IPS-NIHi11 (cell line): Measurements from ENCODE around the gene TPD52L2.

ENCODE experiments used
- DNase-seq: peaks from one replicate; pipeline ENCODE4 v3.0.0; 2012; ENCODE audit warnings: mixed read lengths, low spot score

The TPD52L2 gene

DNA sequence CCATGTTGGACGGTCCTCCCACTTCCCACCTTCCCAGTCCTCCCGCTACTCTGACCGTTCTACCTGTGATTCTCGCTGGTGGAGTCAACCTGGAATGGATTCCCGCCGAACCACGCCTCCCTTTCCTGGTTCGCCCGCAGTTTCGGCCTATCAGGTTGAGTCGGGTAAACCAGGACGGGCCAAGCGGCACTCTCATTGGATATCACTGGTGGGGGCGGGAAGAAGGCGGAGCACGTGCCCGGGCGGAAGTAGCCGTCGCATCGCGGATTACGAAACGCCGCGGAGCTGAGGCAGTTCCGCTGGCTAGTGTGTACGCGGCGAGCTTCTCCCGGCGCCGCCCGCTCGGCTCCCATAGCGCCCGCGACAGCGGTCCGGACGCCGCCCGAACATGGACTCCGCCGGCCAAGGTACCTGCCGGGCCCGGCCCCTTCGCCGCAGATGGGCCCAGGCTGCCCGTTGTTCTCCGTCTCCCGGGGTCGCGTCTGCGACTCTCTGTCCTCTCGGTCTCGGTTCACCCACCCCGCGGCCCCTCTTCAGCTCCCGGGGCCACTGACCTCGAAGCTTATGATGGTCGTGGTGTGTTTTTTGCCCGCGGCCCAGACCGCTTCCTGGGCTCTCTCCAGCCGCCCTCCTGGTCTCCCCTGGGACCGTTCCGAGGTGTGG, at the start of gene TPD52L2:
TSS of gene TPD52L2 (plus strand) at position 293 of the 663 bp plus-strand sequence. CDS start at position 389, 96 bp downstream.
- peak; percentile 97 for DNase-seq

DNA sequence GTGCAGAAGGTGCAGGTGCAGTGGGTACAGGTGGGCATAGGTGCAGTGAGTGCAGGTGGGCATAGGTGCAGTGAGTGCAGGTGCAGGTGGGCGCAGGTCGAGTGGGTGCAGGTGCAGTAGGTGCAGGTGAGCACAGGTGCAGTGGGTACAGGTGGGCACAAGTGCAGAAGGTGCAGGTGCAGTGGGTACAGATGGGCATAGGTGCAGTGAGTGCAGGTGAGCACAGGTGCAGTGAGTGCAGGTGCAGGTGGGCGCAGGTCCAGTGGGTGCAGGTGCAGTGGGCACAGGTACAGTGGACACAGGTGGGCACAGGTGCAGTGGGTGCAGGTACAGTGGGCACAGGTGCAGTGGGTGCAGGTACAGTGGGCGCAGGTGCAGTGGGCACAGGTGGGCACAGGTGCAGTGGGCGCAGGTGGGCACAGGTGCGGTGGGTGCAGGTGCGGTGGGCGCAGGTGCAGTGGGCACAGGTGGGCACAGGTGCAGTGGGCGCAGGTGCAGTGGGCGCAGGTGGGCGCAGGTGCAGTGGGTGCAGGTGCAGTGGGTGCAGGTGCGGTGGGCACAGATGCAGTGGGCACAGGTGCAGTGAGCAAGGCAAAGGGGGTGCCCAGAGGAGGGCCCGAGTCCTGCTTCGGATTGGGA, 49.3 kb upstream of the TPD52L2 start:
- DNase-seq: no peak

DNA sequence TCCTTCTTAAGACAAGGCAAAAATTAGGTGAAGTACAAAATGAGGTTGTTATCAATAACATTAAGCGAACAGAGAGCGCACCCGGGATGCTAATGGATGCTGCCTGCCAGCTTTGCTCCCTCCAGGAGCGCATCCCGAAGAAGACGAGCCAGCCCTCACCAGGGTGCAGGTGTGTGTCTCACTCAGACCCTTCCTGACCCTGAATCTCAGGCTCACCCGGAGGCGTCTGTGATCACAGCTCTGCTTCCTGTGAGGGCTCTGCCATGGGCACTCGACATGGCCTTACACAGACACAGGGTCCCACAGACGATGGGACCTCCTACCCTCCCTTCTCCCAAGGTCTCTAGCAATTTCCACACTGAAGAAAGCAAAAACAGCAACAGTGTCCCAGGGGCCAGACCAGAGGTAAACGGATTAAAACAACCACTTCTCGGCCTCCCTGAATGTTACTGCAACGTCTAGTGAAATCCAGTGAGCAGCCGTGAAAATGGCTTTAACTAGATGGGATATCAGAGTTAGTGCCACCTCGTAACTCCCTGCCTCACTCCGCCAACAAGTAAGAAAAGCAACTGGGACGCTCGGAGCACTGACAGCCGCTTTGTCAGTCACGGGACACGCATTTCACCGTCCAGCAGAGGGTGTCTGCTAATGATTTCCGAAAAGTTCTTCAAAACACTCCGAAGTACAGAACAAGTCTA, 45.7 kb upstream of the TPD52L2 start:
- no peak for DNase-seq

DNA sequence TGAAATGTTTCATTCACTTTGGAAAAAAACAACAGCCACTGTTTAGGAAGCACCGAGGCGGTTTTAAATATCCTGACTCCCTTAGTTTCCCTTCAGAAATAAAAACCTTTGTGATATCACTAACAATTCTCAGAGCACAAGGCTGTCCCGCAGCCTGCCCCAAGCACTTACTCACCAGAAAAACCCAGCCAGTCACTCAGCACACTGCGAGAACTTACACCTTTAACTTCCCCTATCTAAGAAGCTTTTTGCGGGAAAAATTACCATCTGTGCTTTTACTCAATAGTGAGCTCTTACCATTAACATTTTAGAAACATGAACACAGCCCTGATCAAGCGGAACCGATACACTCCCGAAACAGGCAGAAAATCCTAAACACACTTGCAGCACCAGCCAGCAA, 43.3 kb upstream of the TPD52L2 start:
- DNase-seq: no peak

DNA sequence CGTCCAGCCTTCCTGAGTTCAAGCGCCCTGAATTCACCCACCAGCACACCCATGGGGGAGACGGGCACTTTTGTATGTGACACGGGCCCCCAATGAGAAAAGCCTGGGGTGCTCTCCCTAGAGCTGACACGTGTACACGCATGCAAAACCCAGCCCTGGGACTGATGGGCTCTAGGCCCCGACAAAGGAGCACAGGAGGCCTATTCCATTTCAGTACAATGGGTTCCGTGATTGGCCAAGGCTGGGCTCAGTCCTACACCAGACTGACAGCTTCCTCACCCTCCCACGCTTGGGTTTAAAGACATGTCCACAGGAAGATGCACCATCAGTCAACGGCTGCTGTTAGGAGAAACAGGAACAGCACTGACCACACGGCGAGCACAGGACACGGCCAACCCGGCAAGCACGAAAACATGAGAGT, 42.8 kb upstream of the TPD52L2 start:
- DNase-seq: no peak

DNA sequence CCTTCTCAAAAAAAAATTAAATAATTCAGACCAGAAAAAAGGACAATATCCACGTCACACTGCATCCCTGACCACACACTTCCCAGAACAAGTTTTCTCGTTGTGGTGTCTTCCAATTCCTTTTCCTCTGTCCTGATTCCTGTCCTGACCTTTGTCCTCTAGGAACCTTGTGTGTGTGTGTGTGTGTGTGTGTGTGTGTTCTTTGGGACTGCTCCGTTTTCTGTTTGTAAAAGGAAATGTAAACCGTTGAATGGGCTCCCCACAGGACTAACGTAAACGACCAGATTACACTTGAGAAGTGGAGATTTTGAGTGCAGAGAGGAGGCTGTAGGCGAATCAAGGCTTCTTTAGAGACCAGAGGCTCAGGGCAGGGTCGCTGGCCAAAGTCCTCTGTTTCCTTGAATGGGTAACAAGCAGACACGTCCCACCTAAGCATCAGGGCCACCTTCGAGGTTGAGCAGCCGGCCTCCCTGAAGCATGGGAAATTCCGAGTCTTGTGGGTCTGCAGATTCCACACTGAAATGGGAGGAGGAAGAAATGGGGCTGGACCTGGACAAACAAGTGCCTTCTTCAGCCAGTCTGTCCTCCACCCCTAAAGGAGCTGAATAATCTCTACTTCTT, 41.3 kb upstream of the TPD52L2 start:
- no peak for DNase-seq

DNA sequence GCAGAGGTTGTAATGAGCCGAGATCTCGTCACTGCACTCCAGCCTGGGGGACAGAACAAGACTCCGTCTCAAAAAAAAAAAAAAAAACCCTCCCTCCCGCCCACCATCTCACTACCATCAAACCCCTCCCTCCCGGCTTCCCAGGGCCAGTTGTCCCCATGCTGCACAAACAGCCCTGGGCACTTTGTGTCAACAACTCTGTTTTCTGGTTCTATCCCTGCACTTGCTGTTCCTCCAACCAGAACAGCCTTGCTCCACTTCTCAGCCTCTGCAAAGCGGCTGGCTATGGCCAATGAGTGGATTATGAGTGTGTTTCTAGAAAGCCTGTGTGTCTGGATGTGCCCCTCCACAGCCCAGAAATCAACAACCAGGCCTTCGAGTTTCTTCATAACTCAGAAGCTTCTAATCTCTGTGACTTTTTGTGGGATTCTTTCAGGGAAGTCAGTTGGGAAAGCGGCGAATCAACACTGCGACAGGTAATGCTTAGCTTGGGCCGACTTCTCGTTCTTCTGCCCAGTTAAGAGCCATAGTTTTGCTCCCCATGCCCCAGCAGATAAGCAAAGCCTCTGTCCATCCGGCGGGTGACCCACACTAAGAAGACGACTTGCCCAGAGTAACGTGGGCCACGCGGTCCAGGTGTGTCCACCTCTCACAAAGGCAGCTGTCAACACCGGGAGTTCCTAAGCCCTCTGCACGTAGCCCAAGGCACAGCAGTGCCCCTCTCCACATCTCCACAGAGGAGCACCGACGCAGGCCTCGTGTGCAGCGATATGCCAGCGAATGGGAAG, 39.5 kb upstream of the TPD52L2 start:
- DNase-seq: no peak

DNA sequence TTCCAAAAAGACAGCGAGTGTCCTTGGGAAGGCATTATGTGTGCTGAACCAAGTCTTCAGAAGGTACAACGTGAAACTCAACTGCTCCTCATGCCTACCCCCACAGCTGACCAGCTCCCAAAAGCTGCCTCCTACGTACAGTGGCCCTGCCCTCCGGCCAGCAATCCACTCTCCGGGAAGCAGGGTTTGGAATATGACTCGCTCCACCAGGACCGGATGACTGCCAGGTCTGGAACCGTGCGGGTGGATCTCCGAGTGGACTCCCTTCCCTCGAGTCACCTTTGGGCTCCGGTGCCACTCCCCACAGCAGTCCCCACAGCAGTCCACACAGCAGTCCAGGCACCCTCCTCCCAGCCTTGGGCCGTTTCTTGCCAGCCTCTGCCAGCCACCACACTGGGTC, 38.3 kb upstream of the TPD52L2 start:
- no peak for DNase-seq

DNA sequence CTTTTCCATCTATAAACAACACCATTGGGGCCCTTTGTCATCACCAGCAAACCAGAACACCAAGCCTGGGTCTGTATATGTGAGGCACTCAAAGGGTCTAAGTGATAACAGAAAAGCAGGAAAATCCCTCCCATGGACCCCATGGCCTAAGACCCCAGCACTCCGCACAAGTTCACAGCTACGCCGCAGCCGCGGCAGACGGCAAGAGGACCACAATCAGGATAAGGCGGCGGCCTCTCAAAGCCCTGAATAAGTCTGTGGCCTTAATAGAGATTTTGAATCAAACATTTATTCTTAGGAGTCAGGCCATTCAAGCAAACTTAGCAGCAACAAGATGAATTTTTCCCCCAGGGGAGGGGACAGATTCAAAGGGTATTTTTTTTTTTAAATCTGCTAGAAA, 36.9 kb upstream of the TPD52L2 start:
- DNase-seq: no peak

DNA sequence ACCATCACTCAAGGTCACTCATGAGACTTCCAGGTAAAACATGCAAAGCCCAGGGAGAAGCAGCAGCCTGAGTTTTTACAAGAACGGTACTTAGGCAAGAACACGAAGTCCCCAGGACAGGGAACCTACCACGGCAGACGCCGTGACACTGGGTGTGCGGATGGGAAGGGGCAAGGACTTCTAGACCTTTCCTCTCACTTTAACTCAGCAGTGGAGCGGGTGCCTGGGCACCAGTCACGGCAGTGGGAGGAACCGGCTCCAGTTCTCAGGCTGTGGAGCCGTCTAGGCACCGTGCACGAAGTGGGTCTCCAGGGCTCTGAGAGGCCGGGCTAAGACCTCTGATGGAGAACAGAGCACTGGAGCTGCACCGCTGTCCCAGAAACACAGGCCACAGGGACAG, 36.5 kb upstream of the TPD52L2 start:
- no peak for DNase-seq

DNA sequence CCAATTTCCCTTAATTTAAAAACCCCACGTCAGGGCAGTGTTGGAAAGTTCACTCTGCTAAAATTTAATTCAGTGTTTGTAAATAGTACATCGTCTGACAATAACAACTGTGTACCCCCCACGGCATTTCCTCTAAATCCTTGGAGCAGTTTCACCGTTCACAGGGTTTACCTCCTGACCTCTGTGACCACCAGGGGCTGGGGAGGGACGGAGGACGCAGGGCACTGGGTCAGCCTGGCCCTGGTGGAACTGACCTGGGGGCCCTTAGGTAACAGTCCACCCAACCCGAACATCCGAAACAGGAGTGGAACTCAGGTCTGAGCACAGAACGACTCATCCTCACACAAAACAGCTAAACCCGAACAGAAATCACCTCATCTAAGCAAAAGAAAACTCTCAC, 36.1 kb upstream of the TPD52L2 start:
- DNase-seq: no peak

DNA sequence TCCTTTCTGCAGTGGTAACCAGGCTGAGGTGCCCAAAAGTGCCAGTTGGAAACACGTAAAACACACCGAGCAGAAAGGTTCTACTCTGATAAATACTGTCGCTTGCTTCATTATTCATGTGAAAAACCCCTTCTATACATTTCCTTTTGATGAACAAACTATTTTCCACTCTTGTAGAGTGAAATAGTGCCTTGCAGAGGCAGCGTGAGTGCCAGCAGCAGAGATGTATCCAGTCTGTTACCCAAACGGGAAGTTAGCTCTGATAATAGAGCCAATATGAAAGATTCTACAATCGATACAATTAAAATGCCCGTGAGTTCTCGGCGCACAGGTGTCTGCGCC, 35.5 kb upstream of the TPD52L2 start:
- no peak for DNase-seq

DNA sequence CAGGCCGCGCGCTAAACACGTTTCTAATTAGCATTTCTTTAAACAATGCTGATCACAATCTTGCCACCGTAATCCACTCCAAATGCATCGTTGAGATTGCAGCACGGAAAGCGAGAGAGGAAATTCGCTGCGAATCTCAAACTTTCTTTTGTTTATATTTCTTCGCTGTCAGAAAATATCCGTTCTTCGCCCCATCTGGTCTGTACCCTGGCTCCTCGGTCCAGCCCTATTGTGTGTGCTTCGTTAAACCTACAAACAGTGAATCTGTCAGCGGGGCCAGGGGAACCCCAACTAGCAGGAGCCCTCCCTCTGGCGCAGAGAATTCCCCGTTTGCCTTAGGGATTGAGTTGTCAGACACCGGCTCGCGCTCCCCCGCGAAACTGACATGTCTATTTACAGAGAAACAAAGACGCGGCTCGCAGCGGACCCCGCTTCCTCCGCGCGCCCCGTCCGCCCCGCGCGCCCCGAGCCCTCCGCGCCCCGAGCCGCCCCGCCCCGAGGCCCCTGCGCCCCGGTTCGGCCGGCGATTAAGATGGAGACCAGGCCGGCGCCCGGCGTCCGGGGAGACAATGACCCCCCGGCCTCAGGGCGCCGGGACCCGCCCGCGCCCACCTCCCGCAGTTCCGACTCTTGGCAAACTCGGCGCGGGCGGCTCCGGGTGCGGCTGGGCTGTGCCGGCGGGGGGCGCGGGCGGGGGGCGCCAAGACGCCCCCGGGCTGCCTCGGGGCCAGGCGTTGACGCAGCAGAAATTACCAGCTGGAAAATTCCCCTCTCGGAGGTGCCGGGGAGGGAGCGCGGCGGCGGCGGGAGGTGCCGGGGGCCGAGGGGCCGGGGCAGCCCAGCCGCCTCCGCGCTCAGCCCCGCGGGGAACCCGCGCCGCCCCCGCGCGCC, 34.9 kb upstream of the TPD52L2 start:
- DNase-seq: peak; percentile 82

DNA sequence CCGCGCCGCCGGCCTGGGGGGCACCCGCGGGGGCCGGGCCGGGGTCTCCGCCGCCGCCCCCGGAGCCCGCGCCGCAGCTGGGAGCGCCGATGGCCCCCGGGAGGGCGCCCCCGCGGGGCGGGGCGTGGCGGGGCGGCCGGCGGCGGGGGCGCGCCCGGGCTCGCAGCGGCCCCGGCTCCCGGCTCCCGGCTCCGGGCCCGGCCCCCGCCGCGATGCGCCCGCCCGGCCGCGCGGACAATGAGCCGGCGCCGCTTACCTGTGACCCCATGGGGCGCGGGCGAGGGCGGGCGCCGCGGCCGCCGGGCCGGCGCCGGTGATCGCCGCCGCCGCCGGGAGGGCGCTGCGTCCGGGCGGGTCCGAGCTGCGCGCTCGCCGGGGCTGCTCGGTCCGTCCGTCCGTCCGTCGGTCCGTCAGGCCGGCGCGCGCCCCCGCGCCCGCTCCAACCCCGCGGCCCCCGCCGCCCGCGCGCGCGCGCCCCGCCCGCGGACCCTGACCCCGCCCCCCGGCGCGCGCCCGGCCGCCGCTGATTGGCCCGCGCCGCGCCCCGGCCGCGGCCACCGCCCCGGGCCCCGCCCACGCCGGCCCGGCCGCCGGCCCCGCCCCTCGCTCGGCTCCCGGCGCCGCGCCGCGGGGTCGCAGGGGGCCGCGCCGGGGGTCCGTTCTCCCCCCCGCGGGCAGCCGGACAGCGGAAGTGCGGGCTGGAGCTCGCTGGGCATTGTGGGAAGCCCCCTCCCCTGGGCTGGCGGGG, 34.1 kb upstream of the TPD52L2 start, which contains the start of gene ZBTB46:
TSS of gene ZBTB46 (minus strand) at position 424 of the 748 bp plus-strand sequence. CDS start 40,507 bp downstream, outside the sequence.
- DNase-seq: peak; percentile 97

DNA sequence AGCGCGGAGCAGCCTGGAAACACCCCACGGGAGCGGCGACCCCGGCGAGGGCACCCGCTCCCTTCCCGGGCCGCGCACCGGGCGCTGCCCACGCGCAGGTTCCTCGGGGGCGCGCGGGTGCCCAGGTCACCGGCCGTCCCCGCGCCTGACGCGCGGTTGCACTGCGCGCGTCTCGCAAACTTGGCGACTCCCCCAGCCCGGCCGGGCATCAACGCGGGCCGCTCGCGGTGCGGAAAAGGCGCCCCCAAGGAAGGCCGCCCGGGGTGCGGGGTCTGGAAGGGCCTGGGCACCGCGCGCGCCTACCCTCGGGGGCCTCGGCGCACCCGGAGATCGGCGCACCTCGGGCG, 33.5 kb upstream of the TPD52L2 start:
- DNase-seq: no peak

DNA sequence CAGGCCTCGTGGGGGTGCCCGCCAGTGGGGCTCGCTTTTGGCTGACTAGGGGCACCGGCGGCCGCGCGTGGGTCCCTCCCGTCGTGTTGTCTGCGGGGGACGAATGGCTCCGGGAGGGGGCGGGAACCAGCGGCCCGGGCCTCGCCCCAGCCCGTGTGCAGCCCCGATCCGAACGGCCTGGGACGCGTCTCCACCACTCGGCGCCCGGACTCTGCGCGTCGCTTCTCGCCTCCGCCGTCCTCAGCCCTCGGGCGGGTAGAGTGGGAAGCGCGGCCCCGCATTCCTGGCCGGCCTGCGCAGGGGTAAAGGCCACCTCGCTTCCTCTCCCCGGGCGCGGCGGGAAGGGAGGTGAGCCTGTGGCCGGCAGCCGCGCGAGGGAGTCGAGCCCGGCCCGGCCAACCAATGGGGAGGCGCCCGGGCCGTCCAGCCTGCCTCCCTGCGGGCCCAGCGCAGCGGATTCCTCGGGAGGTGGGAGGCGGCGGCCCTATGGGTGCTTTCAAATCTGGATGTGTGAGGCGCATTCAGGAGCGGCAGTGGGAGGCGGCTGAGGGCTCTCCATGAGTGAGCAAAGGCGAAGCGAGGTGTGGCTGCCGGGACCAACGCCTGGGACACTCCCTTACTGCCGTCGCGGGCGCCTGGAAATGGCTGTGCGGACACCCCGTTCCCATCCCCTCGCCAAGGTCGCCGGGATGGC, 32.9 kb upstream of the TPD52L2 start:
- DNase-seq: peak; percentile 63

DNA sequence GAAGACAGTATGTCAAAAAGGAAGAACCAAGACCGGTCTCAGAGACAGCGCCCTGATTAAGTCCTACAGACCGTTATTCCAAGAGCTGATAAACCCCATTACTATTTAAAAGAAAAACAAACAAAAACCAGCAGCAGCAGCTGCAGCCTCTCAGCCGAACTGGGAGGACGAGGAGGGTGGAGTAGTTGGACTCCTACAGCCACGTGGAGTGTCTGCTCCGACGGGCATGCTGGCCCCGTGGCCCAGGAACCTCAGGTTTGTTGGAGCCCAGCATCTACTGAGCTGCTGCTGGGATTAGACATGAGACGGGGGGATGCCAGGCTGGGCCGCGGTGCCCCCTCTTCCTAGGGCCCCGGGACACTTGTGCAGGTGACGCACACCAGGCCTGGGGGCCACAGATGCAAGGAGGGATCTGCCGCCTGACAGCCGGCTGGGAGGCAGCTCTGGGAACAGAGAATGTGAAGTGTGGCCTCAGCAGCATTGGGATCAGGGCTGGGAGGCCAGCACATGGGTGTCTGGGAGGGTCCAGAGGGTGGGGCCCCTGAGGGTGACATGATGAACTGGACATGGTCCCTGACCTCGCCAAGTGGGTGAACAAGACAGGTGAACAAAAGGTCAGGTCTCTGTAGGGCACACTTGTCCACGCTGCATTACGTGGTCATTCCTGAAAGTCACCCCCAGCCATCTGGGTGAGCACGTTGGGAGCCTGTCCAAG, 31.1 kb upstream of the TPD52L2 start:
- no peak for DNase-seq

DNA sequence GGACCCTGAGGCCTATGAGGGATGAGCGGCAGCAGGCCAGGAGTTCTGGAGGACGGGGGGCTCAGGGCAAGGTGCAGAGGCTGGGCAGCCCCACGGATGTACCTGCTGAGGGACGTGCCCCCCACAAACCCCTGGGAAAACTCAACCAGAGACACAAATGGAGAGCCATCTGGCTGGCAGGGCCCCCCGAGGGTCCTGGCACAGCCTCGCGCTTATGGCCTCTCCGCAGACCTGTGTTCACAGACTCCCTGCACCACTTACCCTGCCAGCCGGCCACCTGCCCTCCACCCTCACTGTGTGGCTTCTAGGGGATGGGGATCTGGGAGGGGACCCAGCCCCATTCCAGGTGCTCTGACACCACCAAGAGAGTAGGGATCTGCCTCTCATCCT, 30.6 kb upstream of the TPD52L2 start:
- DNase-seq: no peak
